Measurements from ENCODE around the gene ANO10. TPM values are rescaled to one million over a fixed set of nuclear protein-coding genes. Genes with fewer than 3 reads are reported as not detected.

ANO10 gene
- total RNA-seq, 1 experiment from 2014 or later = 23.7 TPM

- H3K9ac ChIP-seq (ENCODE audit: low read length) = no peak overlapping the region
- H3K27me3 ChIP-seq (ENCODE audit: low read length) = no peaks in the 10 kb centered on the region
- H3F3A ChIP-seq (ENCODE audit: low read length, unreplicated experiment) = no peaks in the 10 kb centered on the region
- DNase-seq (peak; percentile 52), ATAC-seq (peak; percentile 98)
- peak; percentile 51 for TF ChIP-seq CTCF (conservative IDR thresholded peaks at IDR 0.05; ENCODE audit: low read depth, low read length)
- TF ChIP-seq EZH2phosphoT487 (IDR thresholded peaks at IDR 0.05; ENCODE audit: borderline replicate concordance, low read length) = no peak
- H2AFZ ChIP-seq (ENCODE audit: low read length) = no peak overlapping the region
- peak overlapping the region; percentile 34 for H3K27ac ChIP-seq (ENCODE audit: low read length)
- no peaks in the 10 kb centered on the region for H3K79me2 ChIP-seq (ENCODE audit: low read length)
- H3K4me1 ChIP-seq (ENCODE audit: insufficient read depth, low read length) = peaks cover 15% of the 10 kb centered on the region
- no peaks in the 10 kb centered on the region for H3K9me3 ChIP-seq (ENCODE audit: low read length)
- peaks cover 6% of the 10 kb centered on the region; the same call in 1 of the 2 replicates for H3K36me3 ChIP-seq (ENCODE audit: low read depth, low read length)
- BruUV-seq (replicated peaks) = no TSS peak
- no peak overlapping the region for H3K4me3 ChIP-seq (ENCODE audit: low read length)
- H3K4me2 ChIP-seq (ENCODE audit: low read length) = no peak overlapping the region
- CTCF ChIA-PET = interaction anchor here (0.6 kb wide), 1 partner anchor 133 kb away, joined by 5 read pairs; no protein-coding TSS in a partner anchor
- POLR2A ChIA-PET (ENCODE audit: unreplicated experiment) = interaction anchor here (1.0 kb wide), 1 partner anchor 72 kb away, joined by 4 read pairs; no protein-coding TSS in a partner anchor
- no peaks in the 10 kb centered on the region for H3K9me2 ChIP-seq (replicated peaks; ENCODE audit: low read length)
- no peaks in the 10 kb centered on the region for H4K20me1 ChIP-seq (ENCODE audit: low read length)
- intact Hi-C loops (cut with micrococcal nuclease) = loop anchor here (2.0 kb wide), 2 partner anchors 61 to 131 kb away; partner anchors contain the start of gene ABHD5
Observed at GRCh38 chr3:43559961-43560360, 61.9 kb downstream of the ANO10 start.

- Histone ChIP-seq H3K4me3 (ENCODE audit: low read length) (no peak overlapping the region), H2AFZ (ENCODE audit: low read length) (no peak overlapping the region), H3K27ac (ENCODE audit: low read length) (no peak overlapping the region), H4K20me1 (ENCODE audit: low read length) (no peaks in the 10 kb centered on the region), H3K4me1 (ENCODE audit: insufficient read depth, low read length) (peaks cover 15% of the 10 kb centered on the region), H3K4me2 (ENCODE audit: low read length) (no peak overlapping the region), H3K79me2 (ENCODE audit: low read length) (no peaks in the 10 kb centered on the region), H3K36me3 (ENCODE audit: low read depth, low read length) (peaks cover 6% of the 10 kb centered on the region; the same call in 1 of the 2 replicates), H3K9me3 (ENCODE audit: low read length) (no peaks in the 10 kb centered on the region), H3K27me3 (ENCODE audit: low read length) (no peaks in the 10 kb centered on the region), H3F3A (ENCODE audit: low read length, unreplicated experiment) (no peaks in the 10 kb centered on the region), H3K9ac (ENCODE audit: low read length) (no peak overlapping the region), H3K9me2 (replicated peaks; ENCODE audit: low read length) (no peaks in the 10 kb centered on the region)
- intact Hi-C loops (cut with micrococcal nuclease) = no loop called here
- ChIA-PET CTCF (interaction anchor here (0.6 kb wide), 1 partner anchor 14 kb away, joined by 6 read pairs; no protein-coding TSS in a partner anchor), POLR2A (ENCODE audit: unreplicated experiment) (no interaction called here)
- TF ChIP-seq EZH2 (IDR thresholded peaks at IDR 0.05; ENCODE audit: low read length, unreplicated experiment) (no peak), CTCF (conservative IDR thresholded peaks at IDR 0.05; ENCODE audit: low read depth, low read length) (no peak), EZH2phosphoT487 (IDR thresholded peaks at IDR 0.05; ENCODE audit: borderline replicate concordance, low read length) (no peak)
- BruUV-seq (replicated peaks) = no TSS peak
- ATAC-seq (no peak), DNase-seq (no peak)
Observed at GRCh38 chr3:43558171-43558570, 63.6 kb downstream of the ANO10 start.

- Histone ChIP-seq H4K20me1 (ENCODE audit: low read length) (no peaks in the 10 kb centered on the region), H3K79me2 (ENCODE audit: low read length) (no peaks in the 10 kb centered on the region), H3K9ac (ENCODE audit: low read length) (no peak overlapping the region), H3K27me3 (ENCODE audit: low read length) (no peaks in the 10 kb centered on the region), H3F3A (ENCODE audit: low read length, unreplicated experiment) (no peaks in the 10 kb centered on the region), H3K4me2 (ENCODE audit: low read length) (no peak overlapping the region), H3K36me3 (ENCODE audit: low read depth, low read length) (no peaks in the 10 kb centered on the region; the same call in 1 of the 2 replicates), H3K4me1 (ENCODE audit: insufficient read depth, low read length) (no peaks in the 10 kb centered on the region), H3K4me3 (ENCODE audit: low read length) (no peak overlapping the region), H3K9me2 (replicated peaks; ENCODE audit: low read length) (no peaks in the 10 kb centered on the region), H2AFZ (ENCODE audit: low read length) (no peak overlapping the region), H3K9me3 (ENCODE audit: low read length) (no peaks in the 10 kb centered on the region), H3K27ac (ENCODE audit: low read length) (no peak overlapping the region)
- ChIA-PET CTCF (no interaction called here), POLR2A (ENCODE audit: unreplicated experiment) (no interaction called here)
- intact Hi-C loops (cut with micrococcal nuclease) = loop anchor here (10.0 kb wide), 1 partner anchor 305 kb away; no protein-coding TSS in a partner anchor
- ATAC-seq (no peak), DNase-seq (peak; percentile 17)
- TF ChIP-seq EZH2phosphoT487 (IDR thresholded peaks at IDR 0.05; ENCODE audit: borderline replicate concordance, low read length) = no peak
- no peak for TF ChIP-seq CTCF (conservative IDR thresholded peaks at IDR 0.05; ENCODE audit: low read depth, low read length)
- TF ChIP-seq EZH2 (IDR thresholded peaks at IDR 0.05; ENCODE audit: low read length, unreplicated experiment) = no peak
- BruUV-seq (replicated peaks) = no TSS peak
Observed at GRCh38 chr3:43549626-43550290, 72.1 kb downstream of the ANO10 start.
